Tibial nerve (tissue), 4 donors: ENCODE data around the gene PRKAG2. TPM values are rescaled to one million over a fixed set of nuclear protein-coding genes. Genes with fewer than 3 reads are reported as not detected.

Experiments
- DNase-seq, 2 donors: peaks; one replicate each; pipeline ENCODE4 v3.0.0-alpha.2; 2019; ENCODE audit warnings: low spot score in 2 of 2
- H3K27ac ChIP-seq, 4 donors: fragments of 200-600 bp; sonication (generic) in 3 of 4; one replicate each; pipeline ENCODE4 v1.5.1; 2017 to 2019; ENCODE audit warnings: mild to moderate bottlenecking in 1 of 4
- H3K27me3 ChIP-seq, 2 donors: fragments of 200-600 bp; sonication (generic) in 1 of 2; one replicate each; pipeline versions ENCODE4 v1.5.1 to v1.6.0; 2017 to 2019
- H3K36me3 ChIP-seq, 3 donors: fragments of 200-600 bp; sonication (generic); one replicate each; pipeline ENCODE4 v1.5.1; 2018 to 2019
- H3K4me1 ChIP-seq, 4 donors: fragments of 200-600 bp; sonication (generic) in 3 of 4; one replicate each; pipeline ENCODE4 v1.5.1; 2017 to 2019
- H3K4me3 ChIP-seq, 4 donors: fragments of 200-600 bp; sonication (generic) in 3 of 4; one replicate each; pipeline ENCODE4 v1.5.1; 2017 to 2019; ENCODE audit warnings: mild to moderate bottlenecking in 1 of 4, moderate library complexity in 1 of 4
- H3K9me3 ChIP-seq, 4 donors: fragments of 200-600 bp; sonication (generic) in 3 of 4; one replicate each; pipeline ENCODE4 v1.5.1; 2017 to 2019
- EP300 ChIP-seq, 2 donors: sonication (generic); formaldehyde crosslinking; IDR thresholded peaks; one replicate each; pipeline ENCODE4 v1.6.1; 2017; ENCODE audit warnings: antibody characterized with exemption in 2 of 2, mild to moderate bottlenecking in 1 of 2
- POLR2A ChIP-seq, 2 donors: fragments of 450-650 bp; IDR thresholded peaks; one replicate each; pipeline ENCODE4 v1.6.1; 2017; ENCODE audit warnings: antibody characterized with exemption in 2 of 2, mild to moderate bottlenecking in 2 of 2, moderate library complexity in 2 of 2
- WGBS, 2 donors: methylation state at CpG; one replicate each; pipeline ENCODE4 v1.1.5; 2018; 5-methylcytosine and 5-hydroxymethylcytosine counted together
- total RNA-seq, 4 donors: library from RNA; depleted of rRNA; stranded (reverse); fragments of >200 nt; gene quantifications; one replicate each; pipeline ENCODE4 v1.1.0, GENCODE V29; 2016
- TF ChIP-seq, protein P1 (sequence below), 5 experiments: fragments of 200-600 bp in 3 of 5; fragments of 450-650 bp in 2 of 5; sonication (generic) in 3 of 5; IDR thresholded peaks; one replicate each; pipeline ENCODE4 v1.5.1; 2016 to 2019; ENCODE audit warnings: antibody characterized with exemption in 5 of 5, mild to moderate bottlenecking in 3 of 5, moderate library complexity in 2 of 5

PRKAG2 gene
- total RNA-seq, 4 donors from 2014 or later, result 24.5 to 82.6 (median 38.3) TPM

- Histone ChIP-seq H3K27ac (no peak overlapping the region), H3K36me3 (peaks cover 0 to 40% (median 0%) of the 10 kb centered on the region in 3 donors), H3K4me1 (peaks cover 0 to under 1% (median under 1%) of the 10 kb centered on the region in 4 donors), H3K27me3 (no peaks in the 10 kb centered on the region), H3K9me3 (no peaks in the 10 kb centered on the region), H3K4me3 (no peak overlapping the region)
- 87 to 97% methylated on average over 5 of the region's 5 CpGs for WGBS, 2 donors
- DNase-seq, result no peak
- TF ChIP-seq, protein P1, sequence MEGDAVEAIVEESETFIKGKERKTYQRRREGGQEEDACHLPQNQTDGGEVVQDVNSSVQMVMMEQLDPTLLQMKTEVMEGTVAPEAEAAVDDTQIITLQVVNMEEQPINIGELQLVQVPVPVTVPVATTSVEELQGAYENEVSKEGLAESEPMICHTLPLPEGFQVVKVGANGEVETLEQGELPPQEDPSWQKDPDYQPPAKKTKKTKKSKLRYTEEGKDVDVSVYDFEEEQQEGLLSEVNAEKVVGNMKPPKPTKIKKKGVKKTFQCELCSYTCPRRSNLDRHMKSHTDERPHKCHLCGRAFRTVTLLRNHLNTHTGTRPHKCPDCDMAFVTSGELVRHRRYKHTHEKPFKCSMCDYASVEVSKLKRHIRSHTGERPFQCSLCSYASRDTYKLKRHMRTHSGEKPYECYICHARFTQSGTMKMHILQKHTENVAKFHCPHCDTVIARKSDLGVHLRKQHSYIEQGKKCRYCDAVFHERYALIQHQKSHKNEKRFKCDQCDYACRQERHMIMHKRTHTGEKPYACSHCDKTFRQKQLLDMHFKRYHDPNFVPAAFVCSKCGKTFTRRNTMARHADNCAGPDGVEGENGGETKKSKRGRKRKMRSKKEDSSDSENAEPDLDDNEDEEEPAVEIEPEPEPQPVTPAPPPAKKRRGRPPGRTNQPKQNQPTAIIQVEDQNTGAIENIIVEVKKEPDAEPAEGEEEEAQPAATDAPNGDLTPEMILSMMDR (IDR thresholded peaks at IDR 0.05), result no peak
- TF ChIP-seq POLR2A (IDR thresholded peaks at IDR 0.05), result no peak
- TF ChIP-seq EP300 (IDR thresholded peaks at IDR 0.05), result no peak
Measured at GRCh38 chr7:151777495-151777880, 99.4 kb downstream of the PRKAG2 start.

DNA sequence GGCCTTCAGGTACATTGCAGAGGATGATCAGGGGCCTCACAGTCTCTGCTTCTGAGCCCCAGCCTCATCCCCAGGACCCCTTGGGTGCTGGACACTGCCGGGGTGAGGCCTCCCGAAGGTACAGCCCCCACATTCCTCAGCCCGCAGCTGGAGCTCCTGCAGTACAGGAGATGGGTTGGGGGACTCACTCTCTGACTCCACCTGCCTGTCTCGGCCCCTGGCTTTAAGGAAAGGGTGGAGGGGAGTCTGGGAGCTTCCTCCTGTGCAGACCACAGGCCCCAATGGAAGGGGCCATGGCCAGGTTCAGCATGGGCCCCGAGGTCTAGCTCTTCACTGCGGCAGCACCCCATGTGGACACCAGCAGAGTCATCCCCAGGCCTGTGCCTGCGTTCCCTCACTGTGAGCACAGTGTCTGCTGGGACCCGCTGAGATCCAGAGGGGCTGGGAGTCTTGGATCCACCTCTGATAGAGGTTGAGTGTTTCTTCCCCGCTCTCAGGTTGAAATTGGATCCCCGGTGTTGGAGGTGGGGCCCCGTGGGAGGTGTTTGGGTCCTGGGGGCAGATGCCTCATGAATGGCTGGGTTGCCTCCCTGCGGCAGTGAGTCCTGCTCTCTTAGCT lies 99.9 kb downstream of the PRKAG2 start:
- H3K36me3 ChIP-seq, result peaks cover 0 to 40% (median 0%) of the 10 kb centered on the region in 3 donors
- H3K4me3 ChIP-seq, result no peak overlapping the region
- no peaks in the 10 kb centered on the region for H3K9me3 ChIP-seq
- DNase-seq, result no peak
- no peaks in the 10 kb centered on the region for H3K27me3 ChIP-seq
- WGBS, 2 donors, result 87 to 90% methylated on average over 9 to 12 of the region's 12 CpGs
- no peak overlapping the region for H3K27ac ChIP-seq
- no peak for TF ChIP-seq EP300 (IDR thresholded peaks at IDR 0.05)
- TF ChIP-seq, protein P1 (IDR thresholded peaks at IDR 0.05), result no peak
- no peak for TF ChIP-seq POLR2A (IDR thresholded peaks at IDR 0.05)
- no peaks in the 10 kb centered on the region for H3K4me1 ChIP-seq

- H3K4me1 ChIP-seq, result no peaks in the 10 kb centered on the region
- no peaks in the 10 kb centered on the region for H3K27me3 ChIP-seq
- H3K4me3 ChIP-seq, result no peak overlapping the region
- 88 to 92% methylated on average over 4 to 8 of the region's 8 CpGs for WGBS, 2 donors
- H3K9me3 ChIP-seq, result no peaks in the 10 kb centered on the region
- TF ChIP-seq POLR2A (IDR thresholded peaks at IDR 0.05), result no peak
- no peak for TF ChIP-seq EP300 (IDR thresholded peaks at IDR 0.05)
- TF ChIP-seq, protein P1 (IDR thresholded peaks at IDR 0.05), result no peak
- no peak overlapping the region for H3K27ac ChIP-seq
- peaks cover 0 to 40% (median 0%) of the 10 kb centered on the region in 3 donors for H3K36me3 ChIP-seq
- DNase-seq, result no peak
Measured at GRCh38 chr7:151776446-151776845, 100.5 kb downstream of the PRKAG2 start.

- no peak overlapping the region for H3K27ac ChIP-seq
- no peaks in the 10 kb centered on the region for H3K4me1 ChIP-seq
- H3K36me3 ChIP-seq, result peaks cover 0 to 34% (median 0%) of the 10 kb centered on the region in 3 donors
- H3K4me3 ChIP-seq, result no peak overlapping the region
- no peaks in the 10 kb centered on the region for H3K27me3 ChIP-seq
- no peaks in the 10 kb centered on the region for H3K9me3 ChIP-seq
- TF ChIP-seq POLR2A (IDR thresholded peaks at IDR 0.05) (no peak), EP300 (IDR thresholded peaks at IDR 0.05) (no peak)
- WGBS, 2 donors, result 69 to 73% methylated on average over 14 of the region's 14 CpGs
- no peak for DNase-seq
Measured at GRCh38 chr7:151775547-151776443, 101.1 kb downstream of the PRKAG2 start.

GRCh38 chr7:151774951-151775350 lies 102.0 kb downstream of the PRKAG2 start:
- Histone ChIP-seq H3K9me3 (no peaks in the 10 kb centered on the region), H3K4me3 (no peak overlapping the region), H3K4me1 (no peaks in the 10 kb centered on the region), H3K27me3 (no peaks in the 10 kb centered on the region), H3K27ac (no peak overlapping the region), H3K36me3 (peaks cover 0 to 28% (median 0%) of the 10 kb centered on the region in 3 donors)
- TF ChIP-seq EP300 (IDR thresholded peaks at IDR 0.05) (no peak), POLR2A (IDR thresholded peaks at IDR 0.05) (no peak)
- TF ChIP-seq, protein P1 (IDR thresholded peaks at IDR 0.05), result no peak
- no peak for DNase-seq
- 94% methylated on average over 6 to 8 of the region's 8 CpGs for WGBS, 2 donors
